GM10248 (cell line): ENCODE measurements around the gene OSBPL6.

Experiments
- CTCF ChIA-PET: fragments of 300-600 bp; sonication (Branson Sonifier 250); formaldehyde crosslinking; extraction: SDS; loops from one replicate; lab custom pipeline; 2021; ENCODE audit warnings: antibody characterized with exemption; lab: Yijun Ruan, JAX
- POLR2A ChIA-PET: fragments of 350-650 bp; sonication (Branson Sonifier 250); formaldehyde crosslinking; extraction: SDS; loops from one replicate; lab custom pipeline; 2020; ENCODE audit warnings: antibody characterized with exemption; lab: Yijun Ruan, JAX
- DNase-seq: peaks from one replicate; pipeline ENCODE4 v3.0.0; 2012; ENCODE audit errors: extremely low spot score
- CTCF ChIP-seq: IDR thresholded peaks from 2 replicates; pipeline ENCODE4 v1.5.1; 2012; ENCODE audit warnings: mild to moderate bottlenecking, low read depth; ENCODE audit errors: extremely low read depth, missing control alignments, control extremely low read depth

OSBPL6 gene

GRCh38 chr2:178413472-178414265 lies 219.4 kb downstream of the OSBPL6 start:
- DNase-seq, result peak; percentile 70
- ChIA-PET POLR2A (interaction anchor here (0.6 to 2.8 kb wide), 2 partner anchors 9 to 201 kb away, joined by 3 to 12 read pairs; no protein-coding TSS in a partner anchor), CTCF (interaction anchor here (0.7 to 9.9 kb wide), 32 partner anchors 9 to 307 kb away, joined by 3 to 170 read pairs (median 6); partner anchors contain the start of genes PJVK, PRKRA and RBM45)
- TF ChIP-seq CTCF, result no peak

- ChIA-PET CTCF (interaction anchor here (0.6 to 9.9 kb wide), 41 partner anchors 10 to 513 kb away, joined by 3 to 170 read pairs (median 5); partner anchors contain the start of genes PJVK, PRKRA and RBM45), POLR2A (interaction anchor here (0.6 to 2.8 kb wide), 3 partner anchors 10 to 330 kb away, joined by 3 to 12 read pairs (median 3); no protein-coding TSS in a partner anchor)
- TF ChIP-seq CTCF, result peak; percentile 87
- peak; percentile 79 for DNase-seq
These were observed 220.2 kb downstream of the OSBPL6 start for GRCh38 chr2:178414266-178415247.

GRCh38 chr2:178415979-178416378 lies 221.7 kb downstream of the OSBPL6 start:
- CTCF ChIA-PET, result interaction anchor here (1.7 to 9.9 kb wide), 9 partner anchors 10 to 300 kb away, joined by 6 to 170 read pairs (median 34); partner anchors contain the start of gene RBM45
- POLR2A ChIA-PET, result no interaction called here
- TF ChIP-seq CTCF, result no peak

GRCh38 chr2:178417916-178418315 lies 223.6 kb downstream of the OSBPL6 start:
- no peak for DNase-seq
- ChIA-PET POLR2A (interaction anchor here (0.7 kb wide), 1 partner anchor 20 kb away, joined by 7 read pairs; no protein-coding TSS in a partner anchor), CTCF (interaction anchor here (1.1 to 9.9 kb wide), 9 partner anchors 14 to 302 kb away, joined by 3 to 170 read pairs (median 15); partner anchors contain the start of gene RBM45)
- TF ChIP-seq CTCF, result no peak

More at GRCh38 chr2:178415979-178416378, 221.7 kb downstream of the OSBPL6 start:
- no peak for DNase-seq

- no peak for DNase-seq
- no peak for TF ChIP-seq CTCF
- ChIA-PET CTCF (interaction anchor here (0.9 to 9.9 kb wide), 19 partner anchors 14 to 303 kb away, joined by 3 to 170 read pairs (median 5); partner anchors contain the start of genes PJVK, PRKRA and RBM45), POLR2A (interaction anchor here (0.7 to 0.9 kb wide), 2 partner anchors 19 to 33 kb away, joined by 3 to 7 read pairs; partner anchors contain the start of genes PJVK and PRKRA)
These were observed 224.1 kb downstream of the OSBPL6 start for GRCh38 chr2:178418426-178418825.
